Small intestine (tissue), 7 donors: ENCODE data around the gene NOL9. TPM values are rescaled to one million over a fixed set of nuclear protein-coding genes. Genes with fewer than 3 reads are reported as not detected.
A peak's percentile ranks its signal among the peaks of the same experiment; 100 is the strongest.

Experiments used
- DNase-seq, 2 donors: peaks; one replicate each; pipeline versions ENCODE4 v3.0.0 to v3.0.0-alpha.2; 2013
- FAIRE-seq: peaks from 2 replicates; lab custom pipeline; 2012; peaks lifted over from hg19 to GRCh38; lab: Jason Lieb, UNC
- H3K27ac ChIP-seq, 3 donors: one replicate each; pipeline ENCODE4 v1.5.1; 2013; ENCODE audit warnings: low read length in 2 of 3, mild to moderate bottlenecking in 2 of 3, control low read depth in 1 of 3, inconsistent platforms in 1 of 3, low read depth in 1 of 3, moderate library complexity in 1 of 3
- H3K27me3 ChIP-seq, 3 donors: one replicate each; pipeline ENCODE4 v1.6.1; 2013; ENCODE audit warnings: low read length in 3 of 3, inconsistent platforms in 1 of 3; ENCODE audit not compliant: control insufficient read depth in 3 of 3, insufficient read depth in 3 of 3
- H3K36me3 ChIP-seq, 3 donors: one replicate each; pipeline ENCODE4 v1.6.1; 2013; ENCODE audit warnings: low read length in 3 of 3, inconsistent platforms in 1 of 3, low read depth in 1 of 3, mild to moderate bottlenecking in 1 of 3, moderate library complexity in 1 of 3; ENCODE audit not compliant: control insufficient read depth in 3 of 3, insufficient read depth in 2 of 3
- H3K4me1 ChIP-seq, 3 donors: one replicate each; pipeline ENCODE4 v1.6.1; 2013; ENCODE audit warnings: low read length in 2 of 3, inconsistent platforms in 1 of 3, low read depth in 1 of 3, mild to moderate bottlenecking in 1 of 3, moderate library complexity in 1 of 3; ENCODE audit not compliant: control insufficient read depth in 3 of 3, insufficient read depth in 2 of 3
- H3K4me3 ChIP-seq, 3 donors: one replicate each; pipeline ENCODE4 v1.5.1; 2013; ENCODE audit warnings: low read length in 3 of 3, control low read depth in 1 of 3, inconsistent platforms in 1 of 3, low read depth in 1 of 3, mild to moderate bottlenecking in 1 of 3, moderate library complexity in 1 of 3
- H3K9me3 ChIP-seq, 2 donors: one replicate each; pipeline ENCODE4 v1.6.1; 2013; ENCODE audit warnings: low read depth in 1 of 2, low read length in 1 of 2; ENCODE audit not compliant: control insufficient read depth in 2 of 2, insufficient read depth in 1 of 2
- WGBS, 3 donors: extraction: QIAGEN DNeasy Blood & Tissue Kit; methylation state at CpG; one replicate each; pipeline ENCODE4 v1.1.7; 2013; 5-methylcytosine and 5-hydroxymethylcytosine counted together
- polyA plus RNA-seq, 4 donors: library from polyadenylated mRNA; stranded (reverse) in 3 of 4; unstranded in 1 of 4; fragments of 200-250 nt in 3 of 4; fragments of 120-200 nt in 1 of 4; gene quantifications; one replicate each; pipeline versions ENCODE4 v1.2.1 to v1.2.3, GENCODE V29; 2013
- donor health status: healthy with polysubstance abuse.
- donor health status: control.
- donor health status: control.
- donor health status: Bipolar disorder and iron deficiency.
- donor health status: healthy.

NOL9 gene
- polyA plus RNA-seq, 4 donors = 1.6 to 12.1 (median 3.9) TPM

- peaks cover 0 to 29% (median 0%) of the 10 kb centered on the region in 3 donors for H3K36me3 ChIP-seq
- DNase-seq (peak; percentile 81 to 92), FAIRE-seq (no peak)
- H3K4me3 ChIP-seq = no peak overlapping the region
- H3K27me3 ChIP-seq = no peaks in the 10 kb centered on the region
- 33 to 62% (median 53%) methylated on average over 5 of the region's 5 CpGs for WGBS, 3 donors
- peak overlapping the region in 1 of 3 donors; percentile 76 for H3K27ac ChIP-seq
- peaks cover 5 to 79% (median 5%) of the 10 kb centered on the region in 3 donors for H3K4me1 ChIP-seq
- H3K9me3 ChIP-seq = no peaks in the 10 kb centered on the region
Observed at GRCh38 chr1:6476483-6476882, 77.8 kb downstream of the NOL9 start.

GRCh38 chr1:6475381-6476133, 78.8 kb downstream of the NOL9 start:
- Histone ChIP-seq H3K27ac (peak overlapping the region in 2 of 3 donors; percentile 47 to 76), H3K36me3 (peaks cover 0 to 30% (median 0%) of the 10 kb centered on the region in 3 donors), H3K4me3 (no peak overlapping the region), H3K27me3 (no peaks in the 10 kb centered on the region), H3K9me3 (no peaks in the 10 kb centered on the region), H3K4me1 (peaks cover 5 to 84% (median 5%) of the 10 kb centered on the region in 3 donors)
- FAIRE-seq (no peak), DNase-seq (peak; percentile 68 to 84)
- 13 to 27% (median 14%) methylated on average over 30 to 33 of the region's 33 CpGs for WGBS, 3 donors

GRCh38 chr1:6474815-6475282, 79.5 kb downstream of the NOL9 start:
- DNase-seq = no peak
- 37 to 66% (median 44%) methylated on average over 12 to 13 of the region's 13 CpGs for WGBS, 3 donors
- Histone ChIP-seq H3K27ac (no peak overlapping the region), H3K4me3 (no peak overlapping the region), H3K9me3 (no peaks in the 10 kb centered on the region), H3K27me3 (no peaks in the 10 kb centered on the region), H3K4me1 (peaks cover 5 to 84% (median 5%) of the 10 kb centered on the region in 3 donors), H3K36me3 (peaks cover 0 to 37% (median 0%) of the 10 kb centered on the region in 3 donors)
- FAIRE-seq = no peak

- WGBS, 3 donors = 15 to 61% (median 38%) methylated on average over 26 to 33 of the region's 33 CpGs
- Histone ChIP-seq H3K4me3 (peak overlapping the region in 1 of 3 donors; percentile 9), H3K27me3 (no peaks in the 10 kb centered on the region), H3K36me3 (peaks cover 0 to 44% (median 0%) of the 10 kb centered on the region in 3 donors), H3K27ac (no peak overlapping the region), H3K9me3 (no peaks in the 10 kb centered on the region), H3K4me1 (peaks cover 5 to 80% (median 5%) of the 10 kb centered on the region in 3 donors)
- no peak for FAIRE-seq
- DNase-seq = peak; percentile 55 to 58
Observed at GRCh38 chr1:6473974-6474814, 80.1 kb downstream of the NOL9 start.

GRCh38 chr1:6473156-6473555, 81.2 kb downstream of the NOL9 start:
- Histone ChIP-seq H3K36me3 (peaks cover 0 to 54% (median 0%) of the 10 kb centered on the region in 3 donors), H3K4me3 (no peak overlapping the region), H3K27me3 (no peaks in the 10 kb centered on the region), H3K4me1 (peaks cover 5 to 78% (median 5%) of the 10 kb centered on the region in 3 donors), H3K9me3 (no peaks in the 10 kb centered on the region), H3K27ac (peak overlapping the region in 2 of 3 donors; percentile 13 to 98)
- WGBS, 3 donors = 33 to 81% (median 43%) methylated on average over 18 of the region's 18 CpGs
- DNase-seq = no peak
- FAIRE-seq = no peak

- H3K9me3 ChIP-seq = no peaks in the 10 kb centered on the region
- WGBS, 3 donors = 16 to 57% (median 30%) methylated on average over 10 of the region's 10 CpGs
- H3K27ac ChIP-seq = peak overlapping the region; percentile 95 to 99 (median 98)
- DNase-seq (no peak), FAIRE-seq (no peak)
- no peaks in the 10 kb centered on the region for H3K27me3 ChIP-seq
- peaks cover 5 to 81% (median 5%) of the 10 kb centered on the region in 3 donors for H3K4me1 ChIP-seq
- H3K4me3 ChIP-seq = no peak overlapping the region
- peaks cover 0 to 62% (median 0%) of the 10 kb centered on the region in 3 donors for H3K36me3 ChIP-seq
Observed at GRCh38 chr1:6472391-6472790, 81.9 kb downstream of the NOL9 start.

GRCh38 chr1:6471970-6472368, 82.3 kb downstream of the NOL9 start:
- no peak for FAIRE-seq

More at GRCh38 chr1:6471970-6472368, 82.3 kb downstream of the NOL9 start:
- peaks cover 4 to 81% (median 5%) of the 10 kb centered on the region in 3 donors for H3K4me1 ChIP-seq
- peak overlapping the region in 2 of 3 donors; percentile 29 to 50 for H3K4me3 ChIP-seq
- peak; percentile 97 for DNase-seq
- H3K36me3 ChIP-seq = peaks cover 0 to 64% (median 0%) of the 10 kb centered on the region in 3 donors
- peak overlapping the region; percentile 95 to 99 (median 98) for H3K27ac ChIP-seq
- WGBS, 3 donors = 17 to 62% (median 37%) methylated on average over 7 of the region's 7 CpGs
- no peaks in the 10 kb centered on the region for H3K27me3 ChIP-seq
- no peaks in the 10 kb centered on the region for H3K9me3 ChIP-seq
